GM21737 (cell line): ENCODE measurements around the gene VSIR.
A peak's percentile ranks its signal among the peaks of the same experiment; 100 is the strongest.

ENCODE experiments used
- ATAC-seq: cut with Tn5 transposase; IDR thresholded peaks from one replicate; pipeline ENCODE4 v1.9.1; 2021; ENCODE audit warnings: mild to moderate bottlenecking, moderate library complexity; ENCODE audit not compliant: unreplicated experiment

The VSIR gene

GRCh38 chr10:71807557-71808510, 34.5 kb upstream of the VSIR start:
- no peak for ATAC-seq

- no peak for ATAC-seq
Measured at GRCh38 chr10:71806704-71807556, 33.6 kb upstream of the VSIR start.

GRCh38 chr10:71805776-71806703, 32.7 kb upstream of the VSIR start:
- no peak for ATAC-seq

GRCh38 chr10:71804077-71804476, 30.8 kb upstream of the VSIR start:
- ATAC-seq: no peak

- no peak for ATAC-seq
Measured at GRCh38 chr10:71802715-71803488, 29.6 kb upstream of the VSIR start.

- ATAC-seq: no peak
Measured at GRCh38 chr10:71802235-71802634, 28.9 kb upstream of the VSIR start.

GRCh38 chr10:71801361-71801760, 28.0 kb upstream of the VSIR start:
- ATAC-seq: peak; percentile 76

- no peak for ATAC-seq
Measured at GRCh38 chr10:71799608-71800453, 26.5 kb upstream of the VSIR start.

GRCh38 chr10:71799112-71799511, 25.8 kb upstream of the VSIR start:
- no peak for ATAC-seq

GRCh38 chr10:71798308-71798624, 24.9 kb upstream of the VSIR start:
- no peak for ATAC-seq

GRCh38 chr10:71797533-71798307, 24.4 kb upstream of the VSIR start:
- no peak for ATAC-seq

GRCh38 chr10:71796749-71797405, 23.6 kb upstream of the VSIR start:
- no peak for ATAC-seq

GRCh38 chr10:71795248-71795647, 21.9 kb upstream of the VSIR start:
- ATAC-seq: no peak

- ATAC-seq: no peak
Measured at GRCh38 chr10:71790749-71791440, 17.6 kb upstream of the VSIR start.

- ATAC-seq: no peak
Measured at GRCh38 chr10:71789871-71790270, 16.6 kb upstream of the VSIR start.

- no peak for ATAC-seq
Measured at GRCh38 chr10:71788954-71789353, 15.6 kb upstream of the VSIR start.

- no peak for ATAC-seq
Measured at GRCh38 chr10:71784679-71785272, 11.5 kb upstream of the VSIR start.
